Dermis microvascular lymphatic vessel endothelial cell (primary cell): ENCODE results near the gene FOXN4. TPM values are rescaled to one million over a fixed set of nuclear protein-coding genes. Genes with fewer than 3 reads are reported as not detected.
A peak's percentile ranks its signal among the peaks of the same experiment; 100 is the strongest.

Experiments used
- DNase-seq, 2 donors: peaks; one replicate each; pipeline versions ENCODE4 v3.0.0 to v3.0.0-alpha.2; 2010; ENCODE audit warnings: low read depth in 2 of 2
- total RNA-seq: library from RNA; depleted of rRNA; stranded (reverse); fragments of >200 nt; gene quantifications from 2 replicates; pipeline ENCODE4 v1.2.1, GENCODE V29; 2014

The FOXN4 gene
- total RNA-seq, 1 donor from 2014 or later: not detected

GRCh38 chr12:109258607-109259544, 50.2 kb downstream of the FOXN4 start:
- DNase-seq: no peak

- no peak for DNase-seq
Observed at GRCh38 chr12:109258201-109258600, 50.9 kb downstream of the FOXN4 start.

- no peak for DNase-seq
Observed at GRCh38 chr12:109256011-109256410, 53.1 kb downstream of the FOXN4 start.

GRCh38 chr12:109255377-109255776, 53.7 kb downstream of the FOXN4 start:
- DNase-seq: peak in 1 of 2 donors; percentile 37

GRCh38 chr12:109253913-109254544, 55.1 kb downstream of the FOXN4 start:
- DNase-seq: no peak

- DNase-seq: no peak
Observed at GRCh38 chr12:109252799-109253198, 56.3 kb downstream of the FOXN4 start.

GRCh38 chr12:109250523-109250922, 58.6 kb downstream of the FOXN4 start:
- no peak for DNase-seq

- DNase-seq: no peak
Observed at GRCh38 chr12:109247831-109248654, 61.0 kb downstream of the FOXN4 start.

GRCh38 chr12:109246221-109246620, 62.9 kb downstream of the FOXN4 start:
- no peak for DNase-seq

- DNase-seq: peak; percentile 74 to 81
Observed at GRCh38 chr12:109244073-109244472, 65.0 kb downstream of the FOXN4 start.

- peak; percentile 20 to 57 for DNase-seq
Observed at GRCh38 chr12:109241936-109242335, 67.1 kb downstream of the FOXN4 start.

GRCh38 chr12:109240365-109240764, 68.7 kb downstream of the FOXN4 start:
- DNase-seq: no peak

- no peak for DNase-seq
Observed at GRCh38 chr12:109239691-109240090, 69.4 kb downstream of the FOXN4 start.

- no peak for DNase-seq
Observed at GRCh38 chr12:109239179-109239578, 69.9 kb downstream of the FOXN4 start.

GRCh38 chr12:109236257-109236656, 72.8 kb downstream of the FOXN4 start:
- DNase-seq: no peak

GRCh38 chr12:109234012-109234411, 75.1 kb downstream of the FOXN4 start:
- DNase-seq: no peak

GRCh38 chr12:109232731-109233130, 76.4 kb downstream of the FOXN4 start:
- no peak for DNase-seq

GRCh38 chr12:109230193-109230592, 78.9 kb downstream of the FOXN4 start:
- no peak for DNase-seq

- no peak for DNase-seq
Observed at GRCh38 chr12:109228664-109229063, 80.4 kb downstream of the FOXN4 start.
